CD14-positive monocyte (primary cell): ENCODE measurements around the gene HAP1. TPM values are rescaled to one million over a fixed set of nuclear protein-coding genes. Genes with fewer than 3 reads are reported as not detected.

Source experiments
- DNase-seq, 3 donors: peaks; one replicate each; pipeline ENCODE4 v3.0.0-alpha.2; 2011 to 2022
- H2AFZ ChIP-seq: 2 replicates; pipeline ENCODE4 v1.6.0; 2012; ENCODE audit warnings: mild to moderate bottlenecking, low read depth, low read length, inconsistent platforms; ENCODE audit not compliant: insufficient read depth, poor library complexity, severe bottlenecking
- H3K27ac ChIP-seq, 2 donors: 1 replicate in 1 of 2; 2 replicates in 1 of 2; pipeline ENCODE4 v1.5.1; 2012 to 2013; ENCODE audit warnings: low read length in 2 of 2, control low read depth in 1 of 2, inconsistent platforms in 1 of 2, low read depth in 1 of 2, mild to moderate bottlenecking in 1 of 2
- H3K27me3 ChIP-seq, 2 donors: one replicate each; pipeline versions ENCODE4 v1.6.0 to v1.6.1; 2011 to 2013; ENCODE audit warnings: low read length in 2 of 2; ENCODE audit not compliant: control insufficient read depth in 2 of 2, insufficient read depth in 2 of 2
- H3K36me3 ChIP-seq, 2 donors: replicated peaks in 1 of 2; 1 replicate in 1 of 2; 2 replicates in 1 of 2; pipeline versions ENCODE4 v1.5.1 to v1.6.1; 2012 to 2013; ENCODE audit warnings: low read length in 2 of 2, control low read depth in 1 of 2, inconsistent platforms in 1 of 2, mild to moderate bottlenecking in 1 of 2; ENCODE audit not compliant: insufficient read depth in 2 of 2, control insufficient read depth in 1 of 2
- H3K4me1 ChIP-seq, 2 donors: 1 replicate in 1 of 2; 2 replicates in 1 of 2; pipeline versions ENCODE4 v1.5.1 to v1.6.1; 2012 to 2013; ENCODE audit warnings: low read length in 2 of 2, control low read depth in 1 of 2, inconsistent platforms in 1 of 2, mild to moderate bottlenecking in 1 of 2, moderate library complexity in 1 of 2; ENCODE audit not compliant: insufficient read depth in 2 of 2, control insufficient read depth in 1 of 2
- H3K4me2 ChIP-seq: replicated peaks from 2 replicates; pipeline ENCODE3; 2012; ENCODE audit warnings: low read length, moderate library complexity, mild to moderate bottlenecking; ENCODE audit not compliant: poor library complexity, severe bottlenecking; ENCODE audit errors: extremely low read depth
- H3K4me3 ChIP-seq, 3 experiments: fragments of 200-600 bp in 1 of 3; sonication (generic) in 1 of 3; replicated peaks in 1 of 3; 1 replicate in 2 of 3; 2 replicates in 1 of 3; pipeline ENCODE4 v1.5.1; 2011 to 2013; ENCODE audit warnings: low read length in 3 of 3, mild to moderate bottlenecking in 3 of 3, control low read depth in 2 of 3, low read depth in 2 of 3, inconsistent platforms in 1 of 3, moderate library complexity in 1 of 3
- H3K79me2 ChIP-seq: 2 replicates; pipeline ENCODE4 v1.6.0; 2012; ENCODE audit warnings: mild to moderate bottlenecking, control low read depth, inconsistent platforms, low read length, moderate library complexity; ENCODE audit not compliant: insufficient read depth
- H3K9ac ChIP-seq: 2 replicates; pipeline ENCODE4 v1.6.0; 2017; ENCODE audit warnings: low read length, mild to moderate bottlenecking; ENCODE audit not compliant: insufficient read depth, poor library complexity, severe bottlenecking
- H3K9me3 ChIP-seq, 2 donors: replicated peaks in 1 of 2; 1 replicate in 1 of 2; 2 replicates in 1 of 2; pipeline versions ENCODE4 v1.5.1 to v1.6.1; 2012 to 2013; ENCODE audit warnings: low read length in 2 of 2, control low read depth in 1 of 2; ENCODE audit not compliant: control insufficient read depth in 1 of 2, insufficient read depth in 1 of 2
- H4K20me1 ChIP-seq: 2 replicates; pipeline ENCODE4 v1.6.0; 2012; ENCODE audit warnings: mild to moderate bottlenecking, low read length, control low read depth, moderate library complexity; ENCODE audit not compliant: insufficient read depth
- H3K27ac Mint-ChIP-seq, 7 donors: one replicate each; pipeline ENCODE4 v1.8.0; 2020; ENCODE audit warnings: mild to moderate bottlenecking in 7 of 7, mixed read lengths in 7 of 7, moderate library complexity in 6 of 7, inconsistent platforms in 2 of 7
- H3K27me3 Mint-ChIP-seq, 3 donors: one replicate each; pipeline ENCODE4 v1.8.0; 2021 to 2022; ENCODE audit warnings: low read depth in 3 of 3, mild to moderate bottlenecking in 3 of 3, mixed read lengths in 3 of 3, moderate library complexity in 3 of 3, inconsistent platforms in 1 of 3
- H3K36me3 Mint-ChIP-seq, 2 donors: one replicate each; pipeline ENCODE4 v1.8.0; 2020; ENCODE audit warnings: mixed read lengths in 2 of 2, inconsistent platforms in 1 of 2, mild to moderate bottlenecking in 1 of 2
- H3K4me1 Mint-ChIP-seq: one replicate; pipeline ENCODE4 v1.8.0; 2020; ENCODE audit warnings: mild to moderate bottlenecking, mixed read lengths
- H3K4me3 Mint-ChIP-seq, 2 donors: one replicate each; pipeline ENCODE4 v1.8.0; 2020; ENCODE audit warnings: mild to moderate bottlenecking in 2 of 2, mixed read lengths in 2 of 2, moderate library complexity in 1 of 2
- H3K9me3 Mint-ChIP-seq, 7 donors: one replicate each; pipeline ENCODE4 v1.8.0; 2020 to 2022; ENCODE audit warnings: mixed read lengths in 7 of 7, mild to moderate bottlenecking in 6 of 7, moderate library complexity in 6 of 7, inconsistent platforms in 2 of 7
- CTCF ChIP-seq: fragments of 200-600 bp; IDR thresholded peaks from one replicate; pipeline ENCODE4 v1.8.0; 2022; ENCODE audit warnings: antibody characterized with exemption, mild to moderate bottlenecking
- WGBS: methylation state at CpG from one replicate; pipeline ENCODE4 v1.1.5; 2013; ENCODE audit warnings: missing lambda C conversion rate; ENCODE audit not compliant: insufficient coverage; 5-methylcytosine and 5-hydroxymethylcytosine counted together
- intact Hi-C, 2 donors: fragments of 100-400 bp; cut with micrococcal nuclease; formaldehyde crosslinking; loops; one replicate each; pipeline versions ENCODE4 v1.15.0 to v1.15.1; 2023
- polyA plus RNA-seq, 3 donors: library from polyadenylated mRNA; depleted of rRNA in 1 of 3; unstranded in 2 of 3; stranded (reverse) in 1 of 3; fragments of 300-500 nt in 2 of 3; fragments of >200 nt in 1 of 3; fragmentation: Illumina TruSeq in 2 of 3; gene quantifications; 1 replicate in 2 of 3; 2 replicates in 1 of 3; pipeline ENCODE4 v1.2.3, GENCODE V29; 2012 to 2021

The HAP1 gene
- polyA plus RNA-seq, 3 donors = not detected

DNA sequence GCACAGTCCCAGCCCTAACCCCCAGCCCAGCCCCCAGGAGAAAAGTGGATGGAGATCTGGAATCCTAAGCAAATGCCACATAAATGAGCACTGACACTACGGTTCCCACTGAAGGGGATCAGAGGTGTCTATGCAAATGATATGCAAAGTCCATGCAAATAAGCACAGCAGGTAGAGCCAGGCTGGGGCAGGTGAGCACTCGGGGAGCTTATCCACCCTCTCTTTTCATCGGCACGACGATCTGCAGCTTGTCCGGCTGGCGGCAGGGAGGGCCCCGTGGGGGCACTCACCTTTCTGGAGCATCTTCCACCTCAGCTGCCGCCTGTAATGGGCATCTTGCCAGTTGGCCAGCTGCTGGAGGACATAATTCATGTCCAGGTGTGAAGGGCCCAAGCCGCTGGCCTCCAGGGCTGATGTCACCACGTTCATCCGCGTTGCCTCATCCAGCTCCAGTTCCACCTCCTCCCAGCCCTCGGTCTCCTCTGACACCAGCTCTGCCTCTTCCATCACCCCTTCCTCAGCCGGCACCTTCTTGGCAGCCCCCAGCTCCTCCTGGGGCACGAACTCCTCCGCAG lies 9.9 kb downstream of the HAP1 start:
- WGBS = 91% methylated on average over 16 of the region's 17 CpGs
- Mint-ChIP-seq H3K4me3 (no peak overlapping the region), H3K4me1 (no peaks in the 10 kb centered on the region), H3K27me3 (peaks cover 0 to 7% (median 6%) of the 10 kb centered on the region in 3 donors), H3K9me3 (peaks cover 0 to 2% (median 0%) of the 10 kb centered on the region in 7 donors), H3K27ac (no peak overlapping the region), H3K36me3 (no peaks in the 10 kb centered on the region)
- no peaks in the 10 kb centered on the region for H4K20me1 ChIP-seq
- no peak overlapping the region for H3K4me3 ChIP-seq
- H3K27me3 ChIP-seq = no peaks in the 10 kb centered on the region
- no peak overlapping the region for H3K4me2 ChIP-seq
- no peak overlapping the region for H2AFZ ChIP-seq
- H3K4me1 ChIP-seq = no peaks in the 10 kb centered on the region
- intact Hi-C loops = no loop called here
- no peak overlapping the region for H3K27ac ChIP-seq
- DNase-seq = no peak
- no peak overlapping the region for H3K9ac ChIP-seq
- no peaks in the 10 kb centered on the region for H3K79me2 ChIP-seq
- H3K36me3 ChIP-seq = no peaks in the 10 kb centered on the region
- no peak for TF ChIP-seq CTCF
- H3K9me3 ChIP-seq = no peaks in the 10 kb centered on the region

DNA sequence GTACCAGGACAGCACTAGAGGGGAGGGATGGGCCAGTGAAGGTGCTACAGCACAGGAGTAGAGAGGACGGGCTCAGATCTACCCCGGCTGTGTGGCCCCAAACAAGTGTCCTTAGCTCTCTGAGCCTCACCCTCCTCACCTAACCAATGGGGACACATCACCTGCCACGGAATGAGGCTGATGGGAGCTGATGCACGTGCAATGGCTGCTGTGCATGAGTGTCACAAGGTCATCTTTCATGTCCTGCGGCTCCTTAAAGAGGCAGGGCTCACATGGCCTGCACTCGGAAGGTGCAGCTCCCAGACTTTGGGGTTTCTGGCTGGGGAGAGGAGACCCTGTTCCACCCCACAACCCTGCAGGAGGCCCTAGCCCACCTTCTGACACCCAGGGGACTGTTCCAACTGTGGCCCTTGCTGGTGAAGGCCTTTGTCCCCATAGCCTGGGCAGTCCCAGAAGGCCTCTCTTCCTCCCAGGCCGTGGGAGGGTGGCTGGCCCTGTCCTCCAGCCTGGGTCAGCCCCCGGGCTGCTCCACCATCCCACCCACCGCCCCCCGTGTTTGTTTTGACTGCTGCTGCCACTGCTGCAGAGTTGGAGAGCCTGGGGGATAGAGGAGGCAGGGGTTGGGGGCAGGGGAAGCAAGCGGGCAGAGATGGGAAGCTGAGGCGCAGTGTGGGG lies 10.5 kb downstream of the HAP1 start:
- Mint-ChIP-seq H3K9me3 (peaks cover 0 to 2% (median 0%) of the 10 kb centered on the region in 7 donors), H3K4me1 (no peaks in the 10 kb centered on the region), H3K27ac (no peak overlapping the region), H3K36me3 (no peaks in the 10 kb centered on the region), H3K4me3 (no peak overlapping the region), H3K27me3 (peaks cover 0 to 7% (median 5%) of the 10 kb centered on the region in 3 donors)
- Histone ChIP-seq H3K4me1 (no peaks in the 10 kb centered on the region), H3K9ac (no peak overlapping the region), H3K4me3 (no peak overlapping the region), H2AFZ (no peak overlapping the region), H3K9me3 (no peaks in the 10 kb centered on the region), H3K4me2 (no peak overlapping the region), H3K27me3 (no peaks in the 10 kb centered on the region), H3K36me3 (no peaks in the 10 kb centered on the region), H4K20me1 (no peaks in the 10 kb centered on the region), H3K27ac (no peak overlapping the region), H3K79me2 (no peaks in the 10 kb centered on the region)
- 96% methylated on average over 3 of the region's 12 CpGs for WGBS
- no peak for TF ChIP-seq CTCF
- intact Hi-C loops = no loop called here
- DNase-seq = no peak
